Activated T-cell treated with anti-CD3 and anti-CD28 coated beads for 48 hours (primary cell): ENCODE data around the gene COL23A1.

Source experiments
- DNase-seq: peaks from one replicate; pipeline ENCODE4 v3.0.0-alpha.2; 2020; ENCODE audit warnings: low read depth

COL23A1 gene

DNA sequence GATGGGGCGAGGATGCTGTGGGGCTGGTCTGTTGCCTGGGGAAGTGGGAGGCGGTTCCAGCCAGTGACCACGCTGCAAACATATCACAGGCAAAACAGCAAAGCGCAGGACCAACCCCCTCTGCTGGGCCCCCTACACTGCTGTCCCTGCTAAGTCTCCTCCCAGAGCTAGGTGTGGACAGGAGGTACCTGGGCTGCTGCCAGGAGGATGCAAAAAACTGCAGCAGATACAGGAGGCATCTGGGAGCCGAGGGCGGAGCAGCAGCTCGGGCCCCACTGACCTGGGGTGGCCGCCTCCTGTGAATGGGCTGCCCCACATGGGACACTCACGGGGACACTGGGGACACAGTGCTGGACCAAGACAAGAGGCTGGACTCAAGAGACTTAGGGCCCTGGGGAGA lies 309.6 kb downstream of the COL23A1 start:
- DNase-seq: no peak

DNA sequence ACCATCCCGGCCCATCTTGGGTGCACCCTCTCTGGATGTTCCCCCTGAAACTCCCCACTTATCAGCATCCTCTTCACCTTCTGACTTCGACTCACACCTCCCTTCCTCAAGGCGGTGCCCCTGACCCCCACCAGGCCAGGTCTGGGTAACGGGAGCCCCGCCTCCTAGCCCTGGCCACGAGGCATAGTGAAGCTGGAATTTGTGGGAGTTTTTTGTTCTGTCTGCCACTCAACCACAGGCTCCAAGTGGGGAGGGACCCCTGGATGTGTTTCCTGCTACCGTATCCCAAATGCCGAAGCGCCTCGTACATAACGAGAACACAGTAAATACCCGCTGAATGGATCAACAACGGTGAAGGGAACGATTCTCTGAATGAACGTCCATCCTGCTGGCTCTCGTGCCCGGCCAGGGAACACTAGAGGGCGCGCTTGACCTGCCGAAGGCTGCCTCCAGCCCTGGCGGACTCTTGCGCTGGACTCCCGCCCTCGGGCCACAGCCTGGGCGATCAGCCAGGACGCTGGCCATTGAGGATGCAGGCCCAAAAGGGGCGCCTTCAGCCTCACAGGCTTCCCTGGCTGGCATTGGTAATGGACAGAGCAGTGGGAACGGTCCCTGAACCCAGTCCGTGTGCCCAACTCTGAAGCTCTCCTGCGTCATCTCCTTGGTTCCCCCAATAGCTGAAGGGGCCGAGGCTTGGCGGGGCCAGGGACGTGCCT lies 310.3 kb downstream of the COL23A1 start:
- DNase-seq: peak; percentile 48

DNA sequence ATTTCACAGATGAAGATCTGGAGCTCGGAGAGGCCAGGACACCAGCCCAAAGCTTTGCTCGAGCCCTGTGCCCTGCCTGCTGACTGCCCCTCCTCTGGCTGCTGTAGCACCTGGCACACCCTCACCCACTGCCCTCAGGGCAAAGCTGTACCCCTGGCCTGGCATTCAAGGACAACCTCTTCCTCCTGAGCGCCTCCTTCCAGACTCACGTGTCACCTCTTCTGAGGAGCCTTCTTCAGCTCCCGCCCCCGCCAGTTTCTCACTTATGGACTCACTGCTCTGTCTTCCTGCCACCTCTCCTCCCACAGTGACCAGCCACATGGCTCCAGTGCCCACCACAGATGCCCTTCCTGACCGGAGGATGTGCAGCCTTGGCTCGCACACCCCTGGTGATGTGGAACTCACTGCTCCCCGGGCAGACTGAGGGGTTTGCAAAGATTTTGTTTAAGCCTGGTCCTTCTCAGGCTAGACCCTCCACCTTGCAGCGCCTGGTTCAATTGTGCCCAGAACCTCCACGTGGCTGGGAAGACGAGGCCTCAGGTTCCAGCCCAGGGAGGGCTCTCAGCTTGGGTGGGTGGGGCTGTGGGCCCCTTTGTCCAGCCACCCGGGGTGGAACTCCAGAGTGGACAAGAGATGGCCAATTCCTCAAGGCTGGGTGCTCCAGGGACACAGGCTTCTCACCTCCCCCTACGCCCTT lies 311.0 kb downstream of the COL23A1 start:
- no peak for DNase-seq

- DNase-seq: no peak
Measured at GRCh38 chr5:178278358-178279023, 311.7 kb downstream of the COL23A1 start.

- no peak for DNase-seq
Measured at GRCh38 chr5:178277866-178278265, 312.3 kb downstream of the COL23A1 start.

DNA sequence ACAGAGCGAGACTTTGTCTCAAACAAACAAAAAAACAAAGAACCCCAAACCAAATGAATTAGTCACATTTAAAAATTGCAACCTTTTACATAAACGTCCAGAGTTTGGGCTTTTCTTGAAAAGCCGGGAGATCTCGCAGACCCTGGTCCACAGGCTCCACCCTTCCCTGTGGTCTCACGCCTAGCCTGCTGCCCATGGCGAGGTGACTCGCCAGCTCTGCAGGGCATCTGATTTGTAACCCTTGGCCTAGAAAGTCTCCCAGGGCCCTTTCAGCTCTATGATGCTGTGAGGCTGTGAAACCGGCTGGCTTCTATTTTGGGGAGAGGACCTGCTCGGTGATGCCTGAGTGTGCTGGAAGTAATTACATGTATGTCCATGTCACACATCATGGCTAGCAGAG lies 312.8 kb downstream of the COL23A1 start:
- DNase-seq: no peak

DNA sequence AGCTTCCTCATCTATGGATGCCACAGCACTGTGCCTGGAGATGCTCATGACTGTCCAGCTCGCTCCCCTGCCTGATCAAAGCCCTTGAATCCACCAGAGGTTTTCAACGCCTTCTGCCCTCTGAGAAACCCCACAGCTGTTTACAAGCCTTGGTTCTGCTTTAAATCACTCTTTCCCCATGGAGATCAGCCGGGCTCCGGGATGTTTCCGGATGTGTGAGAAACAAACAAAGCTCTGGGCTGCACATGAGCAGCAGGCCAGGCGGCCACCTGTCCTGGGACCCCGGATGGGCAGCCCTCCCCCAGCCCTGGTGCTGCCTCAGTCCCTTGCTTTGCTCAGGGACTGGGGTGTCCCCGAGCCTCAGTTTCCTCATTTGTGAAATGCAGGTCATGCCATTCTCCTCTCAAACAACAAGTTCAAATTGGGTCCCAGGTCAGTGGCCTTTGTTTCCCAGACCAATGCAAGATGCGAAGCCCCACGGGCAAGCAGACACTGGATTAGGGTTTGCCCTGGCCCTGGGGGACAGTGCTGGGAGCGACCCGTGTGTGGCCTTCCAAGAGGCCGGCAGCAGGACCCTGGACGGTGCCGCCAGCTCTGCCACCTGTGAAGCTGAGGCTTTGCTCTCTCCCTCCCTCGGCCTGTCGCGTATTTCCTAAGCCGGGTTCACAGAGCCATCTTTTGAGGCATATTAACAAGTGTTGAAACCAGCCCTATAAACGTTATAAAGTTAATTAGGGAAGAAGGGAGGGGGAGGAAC lies 315.2 kb downstream of the COL23A1 start:
- no peak for DNase-seq

DNA sequence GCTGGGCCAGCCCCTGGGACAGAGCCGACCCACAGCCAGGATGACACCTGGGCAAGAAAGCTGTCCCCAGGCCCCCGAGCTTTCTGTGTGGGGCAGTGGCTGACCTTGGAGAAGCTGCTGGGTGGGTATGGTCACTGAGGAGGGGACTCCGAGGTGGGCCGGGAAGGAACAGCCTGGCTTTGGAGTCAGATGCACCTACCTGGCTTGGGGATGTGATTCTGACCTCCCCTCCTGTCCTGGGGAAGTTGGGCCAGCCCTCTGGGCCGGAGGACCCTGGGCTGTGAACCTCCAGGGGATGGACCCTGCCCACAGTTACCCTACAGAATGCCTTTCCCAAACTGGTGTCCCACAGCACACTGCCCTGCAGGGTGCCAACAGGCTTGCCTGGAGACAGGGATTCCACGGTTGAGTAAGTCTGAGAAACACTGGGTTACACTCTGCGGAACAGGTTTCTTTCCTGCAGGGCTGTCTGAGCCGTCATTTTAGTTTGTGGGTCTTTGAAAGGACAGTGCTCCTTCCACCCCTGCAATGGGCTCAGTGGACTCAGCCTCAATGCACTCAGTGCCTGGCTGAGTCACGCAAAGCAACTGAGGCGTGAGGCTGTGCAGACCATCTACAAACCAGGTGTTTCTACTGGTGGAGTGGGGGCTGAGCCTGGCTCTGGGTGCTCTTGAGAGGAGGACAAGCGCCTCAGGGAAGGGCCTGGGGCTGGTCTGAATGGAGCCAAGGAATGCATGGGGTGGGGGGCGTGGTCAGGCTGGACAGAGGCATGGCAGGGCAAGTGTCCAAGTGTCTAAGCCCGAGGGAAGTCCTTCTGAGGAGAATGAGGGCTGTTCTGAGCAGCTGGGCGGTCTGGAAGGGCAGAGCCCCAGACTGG lies 316.3 kb downstream of the COL23A1 start:
- DNase-seq: no peak

GRCh38 chr5:178273041-178273440 lies 317.2 kb downstream of the COL23A1 start:
- no peak for DNase-seq

GRCh38 chr5:178272591-178272990 lies 317.6 kb downstream of the COL23A1 start:
- no peak for DNase-seq

GRCh38 chr5:178271726-178272479 lies 318.3 kb downstream of the COL23A1 start:
- no peak for DNase-seq

DNA sequence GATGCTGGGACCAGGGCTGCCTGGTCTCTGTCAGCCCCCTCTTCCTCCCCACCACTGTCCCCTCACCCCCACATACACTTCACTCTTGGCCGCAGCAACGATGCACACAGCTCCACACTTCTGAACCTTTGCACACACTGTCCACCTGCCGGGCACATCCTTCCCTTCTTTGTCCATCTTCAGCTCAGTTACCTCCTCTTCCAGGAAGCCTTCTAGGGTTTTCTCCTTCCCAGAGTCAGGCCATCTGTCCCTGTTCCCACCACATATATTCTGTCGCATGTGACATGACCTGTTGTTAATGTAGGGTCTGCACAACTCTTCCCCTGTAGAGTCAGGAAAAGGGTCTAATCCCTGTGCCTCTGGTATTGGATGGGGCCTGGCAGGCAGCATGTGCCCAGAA lies 319.0 kb downstream of the COL23A1 start:
- DNase-seq: no peak

DNA sequence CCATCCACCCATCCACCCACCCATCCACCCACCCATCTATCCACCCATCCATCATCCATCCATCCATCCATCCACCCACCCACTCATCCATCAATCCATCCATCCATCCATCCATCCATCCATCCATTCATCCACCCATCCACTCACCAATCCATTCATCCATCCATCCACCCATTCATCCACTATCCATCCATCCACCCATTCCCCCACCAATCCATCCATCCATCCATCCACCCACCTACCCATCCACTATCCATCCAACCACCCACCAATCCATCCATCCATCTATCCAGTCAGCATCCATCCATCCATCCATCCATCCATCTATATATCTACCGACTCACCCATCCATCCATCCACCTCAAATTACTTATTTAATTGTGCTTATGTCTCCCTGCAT lies 320.7 kb downstream of the COL23A1 start:
- no peak for DNase-seq

- no peak for DNase-seq
Measured at GRCh38 chr5:178267876-178268275, 322.3 kb downstream of the COL23A1 start.

DNA sequence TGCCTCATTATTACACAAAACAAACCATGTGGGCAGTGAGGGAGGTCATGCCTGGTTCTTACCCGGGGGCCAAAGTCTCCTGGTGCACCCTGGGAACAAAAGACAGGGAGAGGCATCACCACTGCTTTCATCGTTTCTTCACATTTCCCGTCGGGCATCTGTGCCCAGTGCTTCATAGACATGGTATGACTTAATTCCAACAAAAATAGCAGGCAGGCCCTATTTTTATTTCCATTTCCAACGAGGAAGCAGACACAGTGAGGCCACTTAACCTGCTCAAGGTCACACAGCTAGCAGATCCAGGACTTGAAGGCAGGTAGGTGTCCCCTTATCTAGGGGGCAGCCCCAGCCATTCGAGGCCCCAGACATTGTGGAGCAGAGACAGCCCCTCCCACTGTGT lies 322.9 kb downstream of the COL23A1 start:
- no peak for DNase-seq

- no peak for DNase-seq
Measured at GRCh38 chr5:178266581-178266980, 323.6 kb downstream of the COL23A1 start.

DNA sequence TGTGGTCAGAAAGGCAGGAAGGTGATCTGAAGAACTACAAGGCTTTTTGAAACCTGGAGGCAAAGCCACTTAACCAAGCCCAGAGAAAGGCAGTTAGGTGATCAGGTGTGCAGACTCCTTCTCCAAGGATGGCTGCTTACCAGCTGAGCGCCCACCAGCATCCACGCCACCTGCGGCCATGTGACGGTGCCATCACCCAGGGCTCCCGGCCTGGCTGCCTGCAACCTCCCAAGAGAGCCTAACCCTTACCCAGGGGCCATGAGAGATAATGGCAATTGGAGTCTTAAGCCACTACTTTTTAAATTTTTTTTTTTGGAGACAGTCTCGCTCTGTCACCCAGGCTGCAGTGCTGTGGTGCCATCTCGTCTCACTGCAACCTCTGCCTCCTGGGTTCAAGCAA lies 324.4 kb downstream of the COL23A1 start:
- no peak for DNase-seq

DNA sequence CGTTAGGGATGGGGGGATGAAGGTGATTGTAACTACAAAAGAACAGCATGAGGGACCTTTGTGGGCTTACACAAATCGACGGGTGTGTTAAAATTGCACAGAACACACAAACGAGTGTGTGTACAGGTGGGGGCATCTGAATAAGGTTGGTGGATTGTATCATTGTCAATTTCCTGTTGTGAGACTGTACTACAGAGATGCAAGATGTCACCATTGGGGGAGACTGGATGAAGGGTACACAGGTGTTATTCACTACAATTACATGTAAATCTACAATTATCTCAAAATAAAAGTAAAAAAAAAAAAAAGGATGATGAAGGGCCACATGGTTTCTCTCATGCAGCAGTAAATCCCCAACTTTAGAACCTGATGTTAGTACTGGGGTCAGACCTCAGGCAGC lies 326.1 kb downstream of the COL23A1 start:
- DNase-seq: no peak

DNA sequence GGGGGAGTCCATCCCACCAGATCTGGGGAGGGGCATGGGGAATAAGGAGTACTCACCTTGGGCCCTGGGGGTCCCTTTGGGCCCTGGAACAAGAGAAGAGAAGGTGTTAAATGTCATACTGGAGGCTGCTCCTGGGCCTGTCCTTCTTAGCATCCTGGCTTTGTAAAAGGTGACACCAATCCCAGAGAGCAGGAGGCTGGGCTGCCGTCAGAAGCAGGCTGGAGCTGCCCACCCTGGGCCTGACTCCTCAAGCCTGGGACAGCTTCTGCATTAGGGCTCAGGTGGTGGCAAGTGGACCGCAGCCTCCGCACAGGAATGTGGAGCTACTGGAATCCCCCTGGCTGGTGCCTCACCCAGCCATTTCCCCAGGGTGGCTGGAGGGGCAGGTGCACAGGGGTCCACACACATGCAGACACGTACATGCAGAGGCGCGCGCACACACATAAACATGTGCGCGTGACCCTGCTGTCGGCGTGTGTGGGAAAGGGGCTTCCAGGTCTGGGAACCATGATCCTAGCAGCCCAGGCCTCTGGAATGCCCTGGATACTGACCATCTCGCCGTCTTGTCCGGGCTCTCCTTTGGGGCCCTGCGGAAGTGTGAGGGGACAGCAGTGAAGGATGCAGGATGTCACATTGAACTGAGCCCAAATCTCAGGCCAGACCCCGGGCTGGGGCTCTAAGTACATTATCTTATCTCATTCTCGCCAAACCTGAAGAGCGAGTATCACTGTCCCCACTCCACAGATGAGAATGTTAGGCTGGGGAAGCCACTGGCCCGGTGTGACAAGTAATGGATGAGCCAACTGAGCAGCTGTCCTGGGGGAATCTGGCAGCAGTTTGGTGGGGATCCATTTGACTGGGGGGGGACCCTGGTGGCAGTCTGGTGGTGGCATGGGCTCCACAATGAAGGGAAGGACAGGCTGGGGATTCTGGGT lies 328.3 kb downstream of the COL23A1 start:
- DNase-seq: no peak
